CD4-positive, alpha-beta memory T cell (primary cell): ENCODE measurements around the gene FNDC1. TPM values are rescaled to one million over a fixed set of nuclear protein-coding genes. Genes with fewer than 3 reads are reported as not detected.

Experiments
- CTCF ChIA-PET: fragments of 350-600 bp; sonication (Branson Sonifier 250); formaldehyde crosslinking; loops from one replicate; lab custom pipeline; 2021; ENCODE audit warnings: inconsistent platforms; ENCODE audit not compliant: partially characterized antibody; lab: Charles Lee
- POLR2A ChIA-PET: fragments of 350-600 bp; sonication (Branson Sonifier 250); formaldehyde crosslinking; loops from one replicate; lab custom pipeline; 2021; ENCODE audit not compliant: partially characterized antibody; lab: Charles Lee
- DNase-seq, 5 donors: peaks; one replicate each; pipeline versions ENCODE4 v3.0.0 to v3.0.0-alpha.2; 2020 to 2022; ENCODE audit warnings: mixed read lengths in 1 of 5
- H3K27ac ChIP-seq: one replicate; pipeline ENCODE4 v1.7.0; 2013; ENCODE audit warnings: low read depth, low read length
- H3K27me3 ChIP-seq: 2 replicates; pipeline ENCODE4 v1.7.0; 2013; ENCODE audit warnings: mild to moderate bottlenecking, low read length, moderate library complexity; ENCODE audit not compliant: insufficient read depth
- H3K36me3 ChIP-seq: 2 replicates; pipeline ENCODE4 v1.7.0; 2013; ENCODE audit warnings: mild to moderate bottlenecking, low read length, moderate library complexity; ENCODE audit not compliant: insufficient read depth
- H3K4me1 ChIP-seq: 2 replicates; pipeline ENCODE4 v1.7.0; 2013; ENCODE audit warnings: mild to moderate bottlenecking, low read length, moderate library complexity; ENCODE audit not compliant: insufficient read depth
- H3K4me3 ChIP-seq, 2 donors: one replicate each; pipeline ENCODE4 v1.7.0; 2013; ENCODE audit warnings: low read length in 2 of 2, mild to moderate bottlenecking in 1 of 2
- H3K9me3 ChIP-seq, 2 donors: one replicate each; pipeline ENCODE4 v1.7.0; 2013; ENCODE audit warnings: low read length in 2 of 2, control low read depth in 1 of 2; ENCODE audit not compliant: control insufficient read depth in 1 of 2
- H3K27ac Mint-ChIP-seq, 7 donors: one replicate each; pipeline ENCODE4 v1.8.0; 2020 to 2021; ENCODE audit warnings: mixed read lengths in 7 of 7, mild to moderate bottlenecking in 6 of 7, inconsistent platforms in 3 of 7, moderate library complexity in 3 of 7
- H3K27me3 Mint-ChIP-seq, 2 donors: one replicate each; pipeline ENCODE4 v1.8.0; 2020 to 2021; ENCODE audit warnings: mixed read lengths in 2 of 2
- H3K36me3 Mint-ChIP-seq, 2 donors: one replicate each; pipeline ENCODE4 v1.8.0; 2020 to 2021; ENCODE audit warnings: mixed read lengths in 2 of 2, inconsistent platforms in 1 of 2, mild to moderate bottlenecking in 1 of 2
- H3K4me1 Mint-ChIP-seq, 4 donors: one replicate each; pipeline ENCODE4 v1.8.0; 2020 to 2021; ENCODE audit warnings: mixed read lengths in 4 of 4, mild to moderate bottlenecking in 1 of 4
- H3K4me3 Mint-ChIP-seq, 8 donors: one replicate each; pipeline ENCODE4 v1.8.0; 2020 to 2021; ENCODE audit warnings: mixed read lengths in 8 of 8, mild to moderate bottlenecking in 7 of 8, moderate library complexity in 6 of 8, inconsistent platforms in 3 of 8
- H3K9me3 Mint-ChIP-seq, 8 donors: one replicate each; pipeline ENCODE4 v1.8.0; 2020 to 2021; ENCODE audit warnings: mixed read lengths in 8 of 8, mild to moderate bottlenecking in 5 of 8, inconsistent platforms in 3 of 8, moderate library complexity in 1 of 8
- intact Hi-C: fragments of 100-400 bp; cut with micrococcal nuclease; formaldehyde crosslinking; loops from one replicate; pipeline ENCODE4 v1.15.1; 2023
- polyA plus RNA-seq, 2 donors: library from polyadenylated mRNA; unstranded; fragments of 300-500 nt; fragmentation: Illumina TruSeq; gene quantifications; one replicate each; pipeline ENCODE4 v1.2.3, GENCODE V29; 2021
- total RNA-seq, 2 experiments: library from RNA; stranded (reverse); gene quantifications; one replicate each; pipeline ENCODE4 v1.2.3, GENCODE V29; 2021

The FNDC1 gene
- total and polyA plus RNA-seq, 4 experiments from 2014 or later, result 0.08 TPM; not detected in 3

- Histone ChIP-seq H3K9me3 (no peaks in the 10 kb centered on the region), H3K36me3 (no peaks in the 10 kb centered on the region), H3K27ac (no peak overlapping the region), H3K27me3 (no peaks in the 10 kb centered on the region), H3K4me3 (no peak overlapping the region), H3K4me1 (no peaks in the 10 kb centered on the region)
- Mint-ChIP-seq H3K36me3 (no peaks in the 10 kb centered on the region), H3K27me3 (peaks cover 6 to 14% of the 10 kb centered on the region in 2 donors), H3K4me3 (no peak overlapping the region), H3K27ac (no peak overlapping the region), H3K9me3 (peaks cover 0 to 3% (median under 1%) of the 10 kb centered on the region in 8 donors), H3K4me1 (peaks cover 0 to 4% (median 0%) of the 10 kb centered on the region in 4 donors)
- ChIA-PET POLR2A (no interaction called here), CTCF (no interaction called here)
- intact Hi-C loops, result no loop called here
- no peak for DNase-seq
Observed at GRCh38 chr6:159194421-159194820, 25.2 kb downstream of the FNDC1 start.

- Histone ChIP-seq H3K4me1 (no peaks in the 10 kb centered on the region), H3K27ac (no peak overlapping the region), H3K4me3 (no peak overlapping the region), H3K27me3 (no peaks in the 10 kb centered on the region), H3K9me3 (no peaks in the 10 kb centered on the region), H3K36me3 (no peaks in the 10 kb centered on the region)
- ChIA-PET CTCF (no interaction called here), POLR2A (no interaction called here)
- intact Hi-C loops, result no loop called here
- Mint-ChIP-seq H3K36me3 (no peaks in the 10 kb centered on the region), H3K9me3 (peaks cover 0 to 3% (median 0%) of the 10 kb centered on the region in 8 donors), H3K4me1 (no peaks in the 10 kb centered on the region), H3K4me3 (no peak overlapping the region), H3K27me3 (peaks cover 12 to 17% of the 10 kb centered on the region in 2 donors), H3K27ac (no peak overlapping the region)
- DNase-seq, result no peak
Observed at GRCh38 chr6:159196430-159196975, 27.3 kb downstream of the FNDC1 start.

GRCh38 chr6:159197251-159197650 is 28.1 kb downstream of the FNDC1 start:
- ChIA-PET POLR2A (no interaction called here), CTCF (no interaction called here)
- DNase-seq, result no peak

GRCh38 chr6:159201336-159201735 is 32.1 kb downstream of the FNDC1 start:
- no peak overlapping the region for H3K27ac Mint-ChIP-seq
- H3K27me3 Mint-ChIP-seq, result peaks cover 7 to 15% of the 10 kb centered on the region in 2 donors
- no peak overlapping the region for H3K4me3 Mint-ChIP-seq
- no peaks in the 10 kb centered on the region for H3K4me1 ChIP-seq
- no peak overlapping the region for H3K4me3 ChIP-seq
- no peaks in the 10 kb centered on the region for H3K9me3 Mint-ChIP-seq
- H3K9me3 ChIP-seq, result no peaks in the 10 kb centered on the region
- no peaks in the 10 kb centered on the region for H3K36me3 Mint-ChIP-seq
- H3K27ac ChIP-seq, result no peak overlapping the region
- no peaks in the 10 kb centered on the region for H3K27me3 ChIP-seq
- H3K4me1 Mint-ChIP-seq, result no peaks in the 10 kb centered on the region
- no peak for DNase-seq
- intact Hi-C loops, result no loop called here
- CTCF ChIA-PET, result interaction anchor here (1.5 kb wide), 1 partner anchor 27 kb away, joined by 4 read pairs; no protein-coding TSS in a partner anchor
- POLR2A ChIA-PET, result no interaction called here
- no peaks in the 10 kb centered on the region for H3K36me3 ChIP-seq

More at GRCh38 chr6:159197251-159197650, 28.1 kb downstream of the FNDC1 start:
- intact Hi-C loops, result no loop called here
- no peak overlapping the region for H3K27ac Mint-ChIP-seq
- Histone ChIP-seq H3K27ac (no peak overlapping the region), H3K36me3 (no peaks in the 10 kb centered on the region), H3K9me3 (no peaks in the 10 kb centered on the region), H3K4me1 (no peaks in the 10 kb centered on the region), H3K27me3 (no peaks in the 10 kb centered on the region), H3K4me3 (no peak overlapping the region)
- H3K36me3 Mint-ChIP-seq, result no peaks in the 10 kb centered on the region
- H3K27me3 Mint-ChIP-seq, result peaks cover 10 to 20% of the 10 kb centered on the region in 2 donors
- no peak overlapping the region for H3K4me3 Mint-ChIP-seq
- no peaks in the 10 kb centered on the region for H3K4me1 Mint-ChIP-seq
- peaks cover 0 to 3% (median 0%) of the 10 kb centered on the region in 8 donors for H3K9me3 Mint-ChIP-seq

GRCh38 chr6:159203304-159204005 is 34.3 kb downstream of the FNDC1 start:
- Mint-ChIP-seq H3K4me1 (no peaks in the 10 kb centered on the region), H3K27ac (no peak overlapping the region)

GRCh38 chr6:159204605-159205004 is 35.4 kb downstream of the FNDC1 start:
- H3K36me3 Mint-ChIP-seq, result no peaks in the 10 kb centered on the region
- no peaks in the 10 kb centered on the region for H3K9me3 Mint-ChIP-seq
- no peak overlapping the region for H3K27ac Mint-ChIP-seq
- intact Hi-C loops, result no loop called here
- H3K4me1 Mint-ChIP-seq, result no peaks in the 10 kb centered on the region
- peaks cover 6 to 14% of the 10 kb centered on the region in 2 donors for H3K27me3 Mint-ChIP-seq
- ChIA-PET CTCF (no interaction called here), POLR2A (no interaction called here)
- H3K4me3 Mint-ChIP-seq, result no peak overlapping the region
- H3K4me1 ChIP-seq, result no peaks in the 10 kb centered on the region
- no peak overlapping the region for H3K27ac ChIP-seq
- H3K36me3 ChIP-seq, result no peaks in the 10 kb centered on the region
- no peak overlapping the region for H3K4me3 ChIP-seq
- H3K27me3 ChIP-seq, result no peaks in the 10 kb centered on the region
- DNase-seq, result no peak
- no peaks in the 10 kb centered on the region for H3K9me3 ChIP-seq

More at GRCh38 chr6:159203304-159204005, 34.3 kb downstream of the FNDC1 start:
- POLR2A ChIA-PET, result no interaction called here
- no peaks in the 10 kb centered on the region for H3K9me3 Mint-ChIP-seq
- no peaks in the 10 kb centered on the region for H3K4me1 ChIP-seq
- no peaks in the 10 kb centered on the region for H3K27me3 ChIP-seq
- intact Hi-C loops, result no loop called here
- no peaks in the 10 kb centered on the region for H3K36me3 ChIP-seq
- no peaks in the 10 kb centered on the region for H3K36me3 Mint-ChIP-seq
- CTCF ChIA-PET, result no interaction called here
- H3K27ac ChIP-seq, result no peak overlapping the region
- DNase-seq, result no peak
- peaks cover 7 to 18% of the 10 kb centered on the region in 2 donors for H3K27me3 Mint-ChIP-seq
- no peaks in the 10 kb centered on the region for H3K9me3 ChIP-seq
- no peak overlapping the region for H3K4me3 Mint-ChIP-seq
- no peak overlapping the region for H3K4me3 ChIP-seq

GRCh38 chr6:159212028-159212427 is 42.8 kb downstream of the FNDC1 start:
- H3K36me3 Mint-ChIP-seq, result no peaks in the 10 kb centered on the region
- CTCF ChIA-PET, result no interaction called here
- H3K4me3 Mint-ChIP-seq, result no peak overlapping the region
- H3K27ac Mint-ChIP-seq, result no peak overlapping the region
- no peaks in the 10 kb centered on the region for H3K36me3 ChIP-seq
- POLR2A ChIA-PET, result no interaction called here
- H3K4me1 Mint-ChIP-seq, result peaks cover 0 to 2% (median 0%) of the 10 kb centered on the region in 4 donors
- H3K27me3 Mint-ChIP-seq, result peaks cover 1 to 11% of the 10 kb centered on the region in 2 donors
- H3K4me1 ChIP-seq, result no peaks in the 10 kb centered on the region
- no peak overlapping the region for H3K4me3 ChIP-seq
- no peaks in the 10 kb centered on the region for H3K9me3 ChIP-seq
- intact Hi-C loops, result no loop called here
- no peaks in the 10 kb centered on the region for H3K9me3 Mint-ChIP-seq
- DNase-seq, result no peak
- H3K27ac ChIP-seq, result no peak overlapping the region
- H3K27me3 ChIP-seq, result no peaks in the 10 kb centered on the region
